Erythroblast (primary cell): ENCODE measurements around the gene IWS1.

Source experiments
- GATA1 ChIP-seq: IDR thresholded peaks from 2 replicates; pipeline ENCODE4 v1.6.1; 2011; ENCODE audit warnings: low read depth, mild to moderate bottlenecking, control low read depth, low read length, moderate library complexity
- POLR2A ChIP-seq: IDR thresholded peaks from 2 replicates; pipeline ENCODE4 v1.6.1; 2011; ENCODE audit warnings: mild to moderate bottlenecking, low read length

DNA sequence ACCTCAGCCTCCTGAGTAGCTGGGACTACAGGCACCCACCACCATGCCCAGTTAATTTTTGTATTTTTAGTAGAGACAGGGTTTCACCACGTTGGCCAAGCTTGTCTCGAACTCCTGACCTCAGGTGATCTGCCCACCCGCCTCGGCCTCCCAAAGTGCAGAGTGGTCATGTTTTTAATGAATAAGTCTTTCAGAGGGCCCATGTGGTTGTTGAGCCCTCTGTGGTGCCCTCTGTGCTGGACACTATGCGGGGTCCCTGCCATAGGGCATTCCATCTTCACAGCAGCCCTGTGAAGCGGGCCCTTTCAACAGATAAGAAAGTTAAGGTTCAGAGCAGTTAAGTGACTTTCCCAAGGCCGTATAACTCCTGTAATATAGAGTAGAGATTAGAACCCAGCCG, 35.1 kb upstream of the IWS1 start:
- TF ChIP-seq POLR2A = no peak
- no peak for TF ChIP-seq GATA1
